HCT116 (cell line): ENCODE results near the gene IMPG1. TPM values are rescaled to one million over a fixed set of nuclear protein-coding genes. Genes with fewer than 3 reads are reported as not detected.
A peak's percentile ranks its signal among the peaks of the same experiment; 100 is the strongest.

ENCODE experiments used
- ATAC-seq: fragments of 200-7000 bp; cut with Tn5 transposase; 2 replicates; pipeline ENCODE4 v1.9.1; 2020; ENCODE audit warnings: mild to moderate bottlenecking, moderate library complexity
- BruUV-seq: library from RNA; stranded (reverse); fragments of 400-500 nt; replicated peaks from 2 replicates; lab custom pipeline; 2021; lab: Mats Ljungman, UMichigan
- CTCF ChIA-PET: fragments of 300-600 bp; sonication (Branson Sonifier 250); formaldehyde crosslinking; loops from one replicate; lab custom pipeline; 2021; ENCODE audit warnings: antibody characterized with exemption; lab: Charles Lee
- POLR2A ChIA-PET: fragments of 300-600, 350-600 bp; sonication (Branson Sonifier 250); formaldehyde crosslinking; loops from one replicate; lab custom pipeline; 2021; ENCODE audit warnings: antibody characterized with exemption; lab: Charles Lee
- RAD21 ChIA-PET, 2 experiments: fragments of 300-600 bp; sonication (Branson Sonifier 250); formaldehyde crosslinking; loops; one replicate each; lab custom pipeline; 2023; ENCODE audit warnings: low total read pairs in 2 of 2; ENCODE audit not compliant: uncharacterized antibody in 2 of 2, unreplicated experiment in 2 of 2, low non-redundant PET in 1 of 2; lab: Charles Lee
- DNase-seq: peaks from one replicate; pipeline ENCODE4 v3.0.0-alpha.2; 2010; ENCODE audit warnings: low read depth, low spot score
- H2AFZ ChIP-seq: fragments of 200-600 bp; shearing (Covaris generic), sonication (generic); 2 replicates; pipeline ENCODE4 v1.6.1; 2017; ENCODE audit warnings: low read depth, mixed run types, mixed read lengths, antibody characterized with exemption, low read length; ENCODE audit not compliant: poor library complexity, severe bottlenecking
- H3K27ac ChIP-seq: 2 replicates; pipeline ENCODE4 v1.5.1; 2012; ENCODE audit warnings: low read depth, low read length
- H3K27me3 ChIP-seq: fragments of 200-600 bp; sonication (generic); 2 replicates; pipeline ENCODE4 v1.6.1; 2016; ENCODE audit warnings: mixed run types, low read length, mixed read lengths; ENCODE audit not compliant: insufficient read depth
- H3K36me3 ChIP-seq, 2 experiments: fragments of 200-500 bp in 1 of 2; fragments of 200-600 bp in 1 of 2; sonication (Bioruptor generic) in 1 of 2; sonication (generic) in 1 of 2; 2 replicates each; pipeline versions ENCODE4 v1.5.1 to v1.6.1; 2014 to 2016; ENCODE audit warnings: low read length in 2 of 2, inconsistent platforms in 1 of 2, mixed read lengths in 1 of 2, mixed run types in 1 of 2; ENCODE audit not compliant: insufficient read depth in 2 of 2, control insufficient read depth in 1 of 2
- H3K4me1 ChIP-seq, 2 experiments: fragments of 200-600 bp in 1 of 2; sonication (generic) in 1 of 2; 2 replicates each; pipeline versions ENCODE4 v1.5.1 to v1.6.1; 2012 to 2017; ENCODE audit warnings: low read length in 2 of 2, inconsistent platforms in 1 of 2, mild to moderate bottlenecking in 1 of 2, mixed read lengths in 1 of 2, mixed run types in 1 of 2, moderate library complexity in 1 of 2; ENCODE audit not compliant: insufficient read depth in 2 of 2, control insufficient read depth in 1 of 2
- H3K4me2 ChIP-seq: fragments of 200-600 bp; sonication (generic); 2 replicates; pipeline ENCODE4 v1.6.1; 2017; ENCODE audit warnings: mixed run types, low read length, mixed read lengths
- H3K4me3 ChIP-seq, 2 experiments: fragments of 200-600 bp in 1 of 2; sonication (generic) in 1 of 2; replicated peaks in 1 of 2; 2 replicates each; pipeline ENCODE4 v1.5.1; 2011 to 2016; ENCODE audit warnings: low read length in 2 of 2, control low read depth in 1 of 2, low read depth in 1 of 2, mild to moderate bottlenecking in 1 of 2, mixed read lengths in 1 of 2, mixed run types in 1 of 2
- H3K79me2 ChIP-seq: fragments of 200-600 bp; sonication (generic); 2 replicates; pipeline ENCODE4 v1.6.1; 2017; ENCODE audit warnings: mild to moderate bottlenecking, mixed run types, low read length, moderate library complexity, mixed read lengths; ENCODE audit not compliant: insufficient read depth
- H3K9ac ChIP-seq: fragments of 200-600 bp; sonication (generic); 2 replicates; pipeline ENCODE4 v1.6.1; 2016; ENCODE audit warnings: low read length, mixed read lengths
- H3K9me2 ChIP-seq: fragments of 200-600 bp; sonication (generic), shearing (Covaris generic); 2 replicates; pipeline ENCODE4 v1.6.1; 2017; ENCODE audit warnings: mixed run types, mild to moderate bottlenecking, moderate library complexity; ENCODE audit not compliant: insufficient read depth
- H3K9me3 ChIP-seq, 2 experiments: fragments of 200-500 bp in 1 of 2; fragments of 200-600 bp in 1 of 2; sonication (Bioruptor generic) in 1 of 2; sonication (generic) in 1 of 2; 2 replicates each; pipeline ENCODE4 v1.6.1; 2014 to 2017; ENCODE audit warnings: low read length in 2 of 2, mixed read lengths in 2 of 2, inconsistent platforms in 1 of 2, low read depth in 1 of 2, mild to moderate bottlenecking in 1 of 2, mixed run types in 1 of 2, moderate library complexity in 1 of 2; ENCODE audit not compliant: control insufficient read depth in 1 of 2, insufficient read depth in 1 of 2
- H4K20me1 ChIP-seq: fragments of 200-600 bp; sonication (generic), shearing (Covaris generic); 2 replicates; pipeline ENCODE4 v1.6.1; 2017; ENCODE audit warnings: mixed run types, mild to moderate bottlenecking, moderate library complexity; ENCODE audit not compliant: insufficient read depth
- EGR1 ChIP-seq: IDR thresholded peaks from 2 replicates; pipeline ENCODE4 v1.6.1; 2012; ENCODE audit warnings: low read depth
- ELF1 ChIP-seq: IDR thresholded peaks from 2 replicates; pipeline ENCODE4 v1.6.1; 2012; ENCODE audit warnings: low read depth, borderline replicate concordance
- EZH2 ChIP-seq: fragments of 200-600 bp; sonication (generic); IDR thresholded peaks from 2 replicates; pipeline ENCODE4 v1.6.1; 2017; ENCODE audit warnings: antibody characterized with exemption, mixed run types
- FOSL1 ChIP-seq: IDR thresholded peaks from 2 replicates; pipeline ENCODE4 v1.6.1; 2012; ENCODE audit warnings: low read depth
- POLR2A ChIP-seq: IDR thresholded peaks from 2 replicates; pipeline ENCODE4 v1.7.0; 2011; ENCODE audit warnings: borderline replicate concordance; ENCODE audit not compliant: insufficient read depth, insufficient read length; ENCODE audit errors: extremely low read depth
- POLR2AphosphoS5 ChIP-seq: IDR thresholded peaks from 2 replicates; pipeline ENCODE4 v1.6.1; 2011; ENCODE audit warnings: mild to moderate bottlenecking, low read depth, low read length, moderate library complexity
- RAD21 ChIP-seq: IDR thresholded peaks from 2 replicates; pipeline ENCODE4 v1.6.1; 2012; ENCODE audit warnings: low read depth, mild to moderate bottlenecking
- SIN3A ChIP-seq: IDR thresholded peaks from 2 replicates; pipeline ENCODE4 v1.6.1; 2012; ENCODE audit warnings: low read depth
- SP1 ChIP-seq: IDR thresholded peaks from 2 replicates; pipeline ENCODE4 v1.6.1; 2012; ENCODE audit warnings: low read depth
- TCF7L2 ChIP-seq: IDR thresholded peaks from 2 replicates; pipeline ENCODE4 v1.7.0; 2011; ENCODE audit warnings: borderline replicate concordance, inconsistent platforms; ENCODE audit not compliant: insufficient read depth, insufficient read length; ENCODE audit errors: extremely low read depth
- YY1 ChIP-seq: IDR thresholded peaks from 2 replicates; pipeline ENCODE4 v1.6.1; 2011; ENCODE audit warnings: low read length, low read depth, moderate library complexity, mild to moderate bottlenecking; ENCODE audit not compliant: insufficient replicate concordance; ENCODE audit errors: extremely low read depth
- ZFX ChIP-seq: fragments of 450-650 bp; IDR thresholded peaks from 2 replicates; pipeline ENCODE4 v1.6.1; 2017
- intact Hi-C: fragments of 100-400 bp; cut with micrococcal nuclease; formaldehyde crosslinking; loops from 2 replicates; pipeline ENCODE4 v1.10.0; 2022
- total RNA-seq: library from RNA; stranded (reverse); gene quantifications from one replicate; pipeline ENCODE4 v1.2.1, GENCODE V29; 2021; ENCODE audit not compliant: unreplicated experiment
- TF ChIP-seq, protein P1 (sequence below): IDR thresholded peaks from 2 replicates; pipeline ENCODE4 v1.6.1; 2012; ENCODE audit warnings: low read depth
- TF ChIP-seq, protein P2 (sequence below): IDR thresholded peaks from 2 replicates; pipeline ENCODE4 v1.6.1; 2012
- TF ChIP-seq, protein P3 (sequence below): IDR thresholded peaks from 2 replicates; pipeline ENCODE4 v1.6.1; 2012
- TF ChIP-seq, protein P4 (sequence below), 3 experiments: fragments of 200-600 bp in 1 of 3; sonication (generic) in 1 of 3; IDR thresholded peaks in 2 of 3; conservative IDR thresholded peaks in 1 of 3; 2 replicates each; pipeline ENCODE4 v1.5.1; 2012 to 2017; ENCODE audit warnings: low read depth in 2 of 3, low read length in 2 of 3, antibody characterized with exemption in 1 of 3, borderline replicate concordance in 1 of 3, control low read depth in 1 of 3, mild to moderate bottlenecking in 1 of 3, mixed read lengths in 1 of 3, mixed run types in 1 of 3, moderate library complexity in 1 of 3; ENCODE audit not compliant: insufficient read depth in 1 of 3

Gene IMPG1
- total RNA-seq, 1 experiment from 2014 or later, result not detected

GRCh38 chr6:75936682-75937081, 135.8 kb downstream of the IMPG1 start (continued):
- TF ChIP-seq, protein P1, sequence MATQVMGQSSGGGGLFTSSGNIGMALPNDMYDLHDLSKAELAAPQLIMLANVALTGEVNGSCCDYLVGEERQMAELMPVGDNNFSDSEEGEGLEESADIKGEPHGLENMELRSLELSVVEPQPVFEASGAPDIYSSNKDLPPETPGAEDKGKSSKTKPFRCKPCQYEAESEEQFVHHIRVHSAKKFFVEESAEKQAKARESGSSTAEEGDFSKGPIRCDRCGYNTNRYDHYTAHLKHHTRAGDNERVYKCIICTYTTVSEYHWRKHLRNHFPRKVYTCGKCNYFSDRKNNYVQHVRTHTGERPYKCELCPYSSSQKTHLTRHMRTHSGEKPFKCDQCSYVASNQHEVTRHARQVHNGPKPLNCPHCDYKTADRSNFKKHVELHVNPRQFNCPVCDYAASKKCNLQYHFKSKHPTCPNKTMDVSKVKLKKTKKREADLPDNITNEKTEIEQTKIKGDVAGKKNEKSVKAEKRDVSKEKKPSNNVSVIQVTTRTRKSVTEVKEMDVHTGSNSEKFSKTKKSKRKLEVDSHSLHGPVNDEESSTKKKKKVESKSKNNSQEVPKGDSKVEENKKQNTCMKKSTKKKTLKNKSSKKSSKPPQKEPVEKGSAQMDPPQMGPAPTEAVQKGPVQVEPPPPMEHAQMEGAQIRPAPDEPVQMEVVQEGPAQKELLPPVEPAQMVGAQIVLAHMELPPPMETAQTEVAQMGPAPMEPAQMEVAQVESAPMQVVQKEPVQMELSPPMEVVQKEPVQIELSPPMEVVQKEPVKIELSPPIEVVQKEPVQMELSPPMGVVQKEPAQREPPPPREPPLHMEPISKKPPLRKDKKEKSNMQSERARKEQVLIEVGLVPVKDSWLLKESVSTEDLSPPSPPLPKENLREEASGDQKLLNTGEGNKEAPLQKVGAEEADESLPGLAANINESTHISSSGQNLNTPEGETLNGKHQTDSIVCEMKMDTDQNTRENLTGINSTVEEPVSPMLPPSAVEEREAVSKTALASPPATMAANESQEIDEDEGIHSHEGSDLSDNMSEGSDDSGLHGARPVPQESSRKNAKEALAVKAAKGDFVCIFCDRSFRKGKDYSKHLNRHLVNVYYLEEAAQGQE, result no peak
- TF ChIP-seq FOSL1, result no peak
- TF ChIP-seq, protein P2, sequence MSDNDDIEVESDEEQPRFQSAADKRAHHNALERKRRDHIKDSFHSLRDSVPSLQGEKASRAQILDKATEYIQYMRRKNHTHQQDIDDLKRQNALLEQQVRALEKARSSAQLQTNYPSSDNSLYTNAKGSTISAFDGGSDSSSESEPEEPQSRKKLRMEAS, result no peak
- TF ChIP-seq, protein P3, sequence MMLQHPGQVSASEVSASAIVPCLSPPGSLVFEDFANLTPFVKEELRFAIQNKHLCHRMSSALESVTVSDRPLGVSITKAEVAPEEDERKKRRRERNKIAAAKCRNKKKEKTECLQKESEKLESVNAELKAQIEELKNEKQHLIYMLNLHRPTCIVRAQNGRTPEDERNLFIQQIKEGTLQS, result no peak
- TF ChIP-seq SIN3A, result no peak

DNA sequence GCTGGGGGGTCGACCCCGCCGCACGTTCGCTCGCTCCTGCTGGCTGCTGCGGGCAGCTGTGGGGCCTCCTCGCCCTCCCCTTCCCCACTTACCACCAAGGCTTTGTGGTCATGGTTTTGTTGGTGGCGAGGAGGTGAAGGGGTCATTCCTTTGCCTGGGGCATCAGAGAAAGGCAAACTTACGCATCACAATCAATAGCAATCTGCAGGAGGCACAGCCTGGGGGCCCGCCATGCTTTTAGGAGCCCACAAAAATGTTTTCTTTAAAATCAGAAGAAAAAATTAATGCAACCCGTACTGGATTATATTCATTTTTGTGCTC, 137.0 kb downstream of the IMPG1 start:
- ATAC-seq (no peak), DNase-seq (no peak)
- Histone ChIP-seq H3K36me3 (no peaks in the 10 kb centered on the region), H3K27ac (no peak overlapping the region), H3K9me2 (no peaks in the 10 kb centered on the region), H3K27me3 (no peaks in the 10 kb centered on the region), H4K20me1 (no peaks in the 10 kb centered on the region), H3K4me3 (no peak overlapping the region), H3K9me3 (no peaks in the 10 kb centered on the region), H3K79me2 (no peaks in the 10 kb centered on the region), H3K4me2 (peak overlapping the region; percentile 38), H2AFZ (no peak overlapping the region), H3K4me1 (peaks cover 0 to 4% of the 10 kb centered on the region in 2 experiments; a peak in 1 of 4 replicates), H3K9ac (no peak overlapping the region)
- CTCF ChIA-PET, result interaction anchor here (0.8 to 4.1 kb wide), 7 partner anchors 10 to 747 kb away, joined by 3 to 29 read pairs (median 3); no protein-coding TSS in a partner anchor
- BruUV-seq, result no TSS peak
- RAD21 ChIA-PET, result interaction anchor here in 1 of 2 experiments (1.0 to 1.2 kb wide), 2 partner anchors 231 to 416 kb away, joined by 3 read pairs; no protein-coding TSS in a partner anchor
- POLR2A ChIA-PET, result no interaction called here
- intact Hi-C loops, result loop anchor here (1.0 to 10.0 kb wide), 5 partner anchors 231 to 1522 kb away; no protein-coding TSS in a partner anchor
- TF ChIP-seq EZH2 (no peak), POLR2AphosphoS5 (no peak), TCF7L2 (no peak), YY1 (no peak), ELF1 (no peak), RAD21 (no peak), FOSL1 (no peak), ZFX (no peak), EGR1 (no peak), POLR2A (no peak), SP1 (no peak)
- TF ChIP-seq, protein P4, sequence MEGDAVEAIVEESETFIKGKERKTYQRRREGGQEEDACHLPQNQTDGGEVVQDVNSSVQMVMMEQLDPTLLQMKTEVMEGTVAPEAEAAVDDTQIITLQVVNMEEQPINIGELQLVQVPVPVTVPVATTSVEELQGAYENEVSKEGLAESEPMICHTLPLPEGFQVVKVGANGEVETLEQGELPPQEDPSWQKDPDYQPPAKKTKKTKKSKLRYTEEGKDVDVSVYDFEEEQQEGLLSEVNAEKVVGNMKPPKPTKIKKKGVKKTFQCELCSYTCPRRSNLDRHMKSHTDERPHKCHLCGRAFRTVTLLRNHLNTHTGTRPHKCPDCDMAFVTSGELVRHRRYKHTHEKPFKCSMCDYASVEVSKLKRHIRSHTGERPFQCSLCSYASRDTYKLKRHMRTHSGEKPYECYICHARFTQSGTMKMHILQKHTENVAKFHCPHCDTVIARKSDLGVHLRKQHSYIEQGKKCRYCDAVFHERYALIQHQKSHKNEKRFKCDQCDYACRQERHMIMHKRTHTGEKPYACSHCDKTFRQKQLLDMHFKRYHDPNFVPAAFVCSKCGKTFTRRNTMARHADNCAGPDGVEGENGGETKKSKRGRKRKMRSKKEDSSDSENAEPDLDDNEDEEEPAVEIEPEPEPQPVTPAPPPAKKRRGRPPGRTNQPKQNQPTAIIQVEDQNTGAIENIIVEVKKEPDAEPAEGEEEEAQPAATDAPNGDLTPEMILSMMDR (IDR thresholded peaks at IDR 0.05 in 2 of 3, conservative IDR thresholded peaks at IDR 0.05 in 1 of 3; ENCODE audit: borderline replicate concordance in 1 of 3, insufficient read depth in 1 of 3, low read depth in 2 of 3, low read length in 2 of 3), result no peak
- TF ChIP-seq, protein P1, result no peak
